Effector CD4-positive, alpha-beta T cell (primary cell): ENCODE data around the gene ZNHIT1.

Source experiments
- DNase-seq: peaks from one replicate; pipeline ENCODE4 v3.0.0-alpha.2; 2020

The ZNHIT1 gene

DNA sequence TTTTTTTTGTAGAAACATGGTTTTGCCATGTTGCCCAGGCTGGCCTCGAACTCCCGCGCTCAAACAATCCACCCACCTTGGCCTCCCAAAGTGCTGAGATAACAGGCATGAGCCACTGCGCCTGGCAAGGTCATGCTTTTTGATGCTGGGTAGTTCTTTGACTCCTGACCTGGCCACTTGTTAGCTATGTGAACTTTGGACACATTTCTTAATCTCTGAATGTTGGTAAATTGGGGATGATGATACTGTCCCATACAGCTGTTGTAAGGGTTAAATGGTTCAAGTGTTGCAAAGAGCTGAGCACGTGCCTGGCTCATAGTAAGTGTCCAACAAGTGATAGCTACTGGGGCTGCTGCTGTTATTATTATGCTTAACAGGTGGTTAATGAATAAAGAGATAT lies 2.3 kb downstream of the ZNHIT1 start:
- DNase-seq = no peak

GRCh38 chr7:101222275-101222830 lies 4.4 kb downstream of the ZNHIT1 start:
- DNase-seq = no peak

GRCh38 chr7:101223528-101223927 lies 5.6 kb downstream of the ZNHIT1 start:
- DNase-seq = no peak

GRCh38 chr7:101225650-101226049 lies 7.7 kb downstream of the ZNHIT1 start:
- DNase-seq = no peak

DNA sequence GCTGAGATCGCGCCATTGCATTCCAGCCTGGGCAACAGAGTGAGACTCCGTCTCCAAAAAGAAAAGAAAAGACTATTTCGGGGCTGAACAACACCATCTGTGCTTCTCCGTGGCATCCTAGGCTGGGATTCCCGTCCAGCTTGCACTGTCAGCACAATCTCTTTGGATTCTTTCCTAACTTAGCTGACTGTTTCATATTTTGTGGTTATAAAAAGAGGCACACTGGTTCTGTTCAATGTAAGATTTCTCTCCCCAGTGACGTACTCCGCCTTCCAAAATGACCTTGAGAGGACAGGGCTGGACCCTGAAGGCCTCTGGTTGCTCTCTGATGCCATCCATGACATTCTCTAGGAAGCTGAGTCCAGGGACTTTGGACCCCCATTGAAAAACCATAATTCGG lies 8.8 kb downstream of the ZNHIT1 start:
- DNase-seq = no peak

GRCh38 chr7:101231644-101232043 lies 13.7 kb downstream of the ZNHIT1 start:
- no peak for DNase-seq

DNA sequence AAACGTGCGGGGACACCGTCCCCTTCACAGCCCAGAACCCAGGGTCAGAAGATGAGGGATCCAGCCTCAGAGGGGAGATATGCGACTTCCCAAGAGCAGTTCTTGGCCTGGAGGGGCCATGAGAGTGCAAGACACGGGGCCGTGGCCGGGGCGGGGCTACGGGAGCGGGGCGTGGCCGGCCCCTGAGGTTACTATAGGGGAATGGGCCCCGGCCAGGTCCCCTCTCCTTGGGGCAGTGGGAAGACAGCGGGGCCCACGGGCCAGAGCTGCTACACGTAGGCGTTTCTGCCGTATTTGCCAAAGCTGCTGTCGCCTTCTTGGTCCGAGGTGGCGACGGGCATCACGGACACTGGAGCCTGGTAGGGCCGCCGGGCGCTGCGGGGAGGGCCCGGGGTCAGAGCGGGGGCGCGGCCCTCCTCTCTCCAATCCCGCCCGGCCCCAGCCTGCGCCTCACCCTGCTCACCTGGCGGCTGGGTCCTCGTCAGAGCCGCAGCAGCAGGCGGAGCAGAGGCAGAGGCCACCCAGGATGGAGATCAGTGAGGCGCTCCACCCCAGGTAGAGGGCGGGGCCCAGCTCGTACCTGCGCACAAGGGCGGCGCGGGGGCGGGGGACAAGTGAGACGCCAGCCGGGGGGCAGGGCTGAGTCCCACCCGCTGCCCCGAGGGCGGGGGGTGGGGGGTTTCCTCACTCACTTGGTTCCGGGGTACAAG lies 14.3 kb downstream of the ZNHIT1 start:
- no peak for DNase-seq

GRCh38 chr7:101233907-101234547 lies 16.1 kb downstream of the ZNHIT1 start:
- no peak for DNase-seq

GRCh38 chr7:101234636-101235035 lies 16.7 kb downstream of the ZNHIT1 start:
- DNase-seq = no peak

DNA sequence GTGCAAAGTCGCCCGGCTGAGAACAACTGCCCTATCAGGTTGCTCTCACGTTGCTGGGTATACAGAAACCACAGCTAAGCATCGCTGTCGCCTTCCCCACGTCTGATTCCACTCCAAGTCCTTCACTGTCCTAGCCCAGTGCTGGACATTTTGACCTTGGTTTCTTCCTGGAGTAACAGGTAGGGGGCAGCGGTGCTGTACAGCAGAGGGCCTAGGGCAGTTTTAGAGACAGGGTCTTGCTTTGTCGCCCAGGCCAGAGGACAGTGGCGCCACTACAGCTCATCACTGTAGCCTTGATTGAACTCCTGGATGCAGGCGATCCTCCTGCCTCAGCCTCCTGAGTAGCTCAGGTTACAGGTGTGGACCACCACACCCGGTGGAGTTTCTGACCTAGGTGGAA lies 17.1 kb downstream of the ZNHIT1 start:
- no peak for DNase-seq

DNA sequence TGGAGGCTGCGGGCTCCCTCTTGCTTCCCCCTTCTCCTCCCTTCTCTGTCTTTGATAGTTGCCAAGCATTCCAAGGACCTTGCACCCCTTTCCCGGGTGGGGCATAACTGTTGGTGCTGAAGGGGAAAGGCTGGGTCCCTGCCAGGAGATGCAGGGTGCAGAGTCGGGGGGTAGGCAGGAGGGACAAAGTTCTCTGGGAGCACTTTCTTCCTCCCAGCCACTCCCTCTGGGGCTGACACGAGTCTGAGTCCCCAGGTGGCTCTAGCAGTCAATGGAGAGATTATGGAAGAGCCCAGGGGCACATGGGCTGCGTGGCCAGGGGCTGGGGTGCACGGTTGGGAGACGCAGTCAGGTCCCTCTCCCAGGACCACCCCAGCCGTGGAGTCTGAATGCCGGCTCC lies 17.6 kb downstream of the ZNHIT1 start:
- no peak for DNase-seq

GRCh38 chr7:101236292-101236835 lies 18.4 kb downstream of the ZNHIT1 start:
- no peak for DNase-seq

- DNase-seq = no peak
Measured at GRCh38 chr7:101237206-101238067, 19.5 kb downstream of the ZNHIT1 start, which contains the start of gene CLDN15. CLDN15 (minus strand) TSS chr7:101237802; CDS start chr7:101237581, 221 bp downstream.

- DNase-seq = no peak
Measured at GRCh38 chr7:101238226-101239182, 20.5 kb downstream of the ZNHIT1 start.

DNA sequence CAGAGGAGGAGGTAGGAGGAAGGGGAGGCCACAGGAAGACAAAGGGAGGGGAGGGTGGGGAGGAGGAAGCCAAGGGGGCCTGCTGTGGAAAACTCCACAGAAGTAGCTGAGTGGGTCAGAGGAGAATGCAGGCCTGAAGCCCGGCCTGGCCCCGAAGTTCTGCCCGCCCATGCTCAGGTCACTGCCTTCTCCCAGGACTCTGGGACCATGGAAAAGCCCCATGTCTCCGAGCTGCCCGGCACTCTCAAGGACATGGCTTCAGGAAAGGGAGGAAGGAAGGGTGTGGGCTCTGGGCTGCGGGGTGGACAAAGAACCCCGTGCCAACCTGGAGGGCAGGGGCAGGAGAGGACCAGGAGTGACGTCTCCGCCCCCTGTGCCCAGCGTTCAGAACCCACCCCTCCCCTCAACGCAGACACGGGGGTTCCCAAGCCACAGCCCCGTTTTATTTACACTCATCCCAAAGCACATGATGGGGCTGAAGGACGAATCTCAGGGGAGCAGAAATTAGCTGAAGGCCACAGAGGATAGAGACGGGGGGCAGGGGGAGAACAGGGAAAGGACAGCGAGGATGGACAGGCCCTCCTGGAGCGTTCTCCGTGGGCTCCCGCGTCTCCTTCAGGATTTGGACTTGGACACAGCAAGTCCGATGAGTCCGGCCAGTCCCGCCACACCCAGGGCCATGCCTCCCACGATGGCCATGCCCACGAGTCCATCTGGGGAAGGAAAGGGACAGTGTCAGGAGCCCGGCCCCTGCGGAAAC lies 21.4 kb downstream of the ZNHIT1 start:
- DNase-seq = no peak

GRCh38 chr7:101239951-101240220 lies 21.9 kb downstream of the ZNHIT1 start:
- DNase-seq = no peak

GRCh38 chr7:101240226-101241014 lies 22.5 kb downstream of the ZNHIT1 start:
- no peak for DNase-seq

DNA sequence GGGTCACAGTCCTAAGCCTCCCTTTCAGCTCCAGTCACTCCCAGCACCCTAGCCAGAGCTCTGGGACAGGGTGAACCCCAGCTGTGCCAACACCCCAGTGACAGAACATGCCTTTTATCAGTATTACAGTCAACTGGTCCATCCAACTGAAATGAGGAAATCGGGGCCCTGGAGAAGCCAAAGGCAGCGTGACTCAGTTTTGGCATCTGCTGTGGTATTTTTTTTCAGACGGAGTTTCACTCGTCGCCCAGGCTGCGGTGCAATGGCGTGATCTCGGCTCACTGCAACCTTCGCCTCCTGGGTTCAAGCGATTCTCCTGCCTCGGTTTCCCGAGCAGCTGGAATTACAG lies 23.0 kb downstream of the ZNHIT1 start:
- DNase-seq = no peak

DNA sequence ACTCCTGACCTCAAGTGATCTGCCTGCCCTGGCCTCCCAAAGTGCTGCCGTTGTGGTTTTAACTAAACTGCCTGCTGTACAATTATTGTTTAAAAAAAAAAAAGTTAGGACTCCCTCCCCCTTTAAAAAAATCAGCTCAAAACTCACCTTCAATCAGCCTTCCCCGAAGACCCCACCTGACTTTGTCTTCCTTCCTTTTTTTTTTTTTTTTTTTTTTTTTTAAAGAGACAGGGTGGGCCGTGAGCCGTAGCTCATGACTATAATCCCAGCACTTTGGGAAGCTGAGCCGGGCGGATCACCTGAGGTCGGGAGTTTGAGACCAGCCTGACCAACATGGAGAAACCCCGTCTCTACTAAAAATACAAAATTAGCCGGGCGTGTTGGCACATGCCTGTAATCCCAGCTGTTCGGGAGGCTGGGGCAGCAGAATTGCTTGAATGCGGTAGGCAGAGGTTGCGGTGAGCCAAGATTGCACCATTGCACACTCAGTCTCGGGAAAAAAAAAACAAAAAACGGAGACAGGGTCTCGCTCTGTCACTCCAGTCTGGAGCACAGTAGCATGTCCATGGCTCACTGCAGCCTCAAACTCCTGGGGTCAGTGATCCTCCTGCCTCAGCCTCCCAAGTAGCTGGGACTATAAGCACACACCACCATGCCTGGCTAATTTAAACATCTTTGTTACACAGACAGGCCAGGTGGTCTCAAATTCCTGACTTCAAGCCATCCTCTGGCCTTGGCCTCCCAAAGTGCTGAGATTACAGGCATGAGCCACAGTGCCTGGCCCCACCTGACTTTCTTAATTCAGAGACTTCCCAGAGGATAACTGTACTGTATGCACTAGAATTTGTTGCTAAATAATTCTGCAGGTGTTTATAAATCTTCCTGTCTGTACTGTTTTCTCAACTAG lies 23.7 kb downstream of the ZNHIT1 start:
- no peak for DNase-seq
